ENCODE results near the gene WNT6.

- TF ChIP-seq CTCF (IDR thresholded peaks at IDR 0.05) (no peak), POLR2A (IDR thresholded peaks at IDR 0.05) (no peak)
Measured at GRCh38 chr2:218819093-218819492, 40.5 kb upstream of the WNT6 start.

Data from esophagus squamous epithelium (tissue), 4 donors.